ENCODE results near the gene MBP.

MBP gene

GRCh38 chr18:77164763-77165485, 32.3 kb upstream of the MBP start:
- Histone ChIP-seq H3K4me3 (ENCODE audit: low read depth, low read length) (no peak overlapping the region), H3K27ac (no peak overlapping the region), H3K27me3 (replicated peaks) (no peaks in the 10 kb centered on the region), H3K36me3 (replicated peaks) (no peaks in the 10 kb centered on the region)
- TF ChIP-seq CTCF (IDR thresholded peaks at IDR 0.05; ENCODE audit: low read depth, low read length, missing control alignments): no peak
- no peak for DNase-seq
- in situ Hi-C loops (cut with HindIII; ENCODE audit: low pct_ligation_motif_present, low sequenced_read_pairs): no loop called here

GRCh38 chr18:77164026-77164425, 31.4 kb upstream of the MBP start:
- no peaks in the 10 kb centered on the region for H3K27me3 ChIP-seq (replicated peaks)
- TF ChIP-seq CTCF (IDR thresholded peaks at IDR 0.05; ENCODE audit: low read depth, low read length, missing control alignments): no peak
- no peak overlapping the region for H3K27ac ChIP-seq
- no peak for DNase-seq
- in situ Hi-C loops (cut with HindIII; ENCODE audit: low pct_ligation_motif_present, low sequenced_read_pairs): no loop called here
- H3K36me3 ChIP-seq (replicated peaks): no peaks in the 10 kb centered on the region
- no peak overlapping the region for H3K4me3 ChIP-seq (ENCODE audit: low read depth, low read length)

GRCh38 chr18:77162580-77162979, 30.0 kb upstream of the MBP start:
- TF ChIP-seq CTCF (IDR thresholded peaks at IDR 0.05; ENCODE audit: low read depth, low read length, missing control alignments): no peak
- DNase-seq: no peak
- in situ Hi-C loops (cut with HindIII; ENCODE audit: low pct_ligation_motif_present, low sequenced_read_pairs): no loop called here
- Histone ChIP-seq H3K36me3 (replicated peaks) (no peaks in the 10 kb centered on the region), H3K4me3 (ENCODE audit: low read depth, low read length) (no peak overlapping the region), H3K27me3 (replicated peaks) (no peaks in the 10 kb centered on the region), H3K27ac (no peak overlapping the region)

- Histone ChIP-seq H3K27ac (no peak overlapping the region), H3K36me3 (replicated peaks) (no peaks in the 10 kb centered on the region), H3K27me3 (replicated peaks) (no peaks in the 10 kb centered on the region), H3K4me3 (ENCODE audit: low read depth, low read length) (no peak overlapping the region)
- in situ Hi-C loops (cut with HindIII; ENCODE audit: low pct_ligation_motif_present, low sequenced_read_pairs): no loop called here
- TF ChIP-seq CTCF (IDR thresholded peaks at IDR 0.05; ENCODE audit: low read depth, low read length, missing control alignments): no peak
- DNase-seq: no peak
These were observed 29.4 kb upstream of the MBP start for GRCh38 chr18:77161961-77162360.

- no peaks in the 10 kb centered on the region for H3K36me3 ChIP-seq (replicated peaks)
- TF ChIP-seq CTCF (IDR thresholded peaks at IDR 0.05; ENCODE audit: low read depth, low read length, missing control alignments): no peak
- H3K27ac ChIP-seq: no peak overlapping the region
- H3K4me3 ChIP-seq (ENCODE audit: low read depth, low read length): no peak overlapping the region
- in situ Hi-C loops (cut with HindIII; ENCODE audit: low pct_ligation_motif_present, low sequenced_read_pairs): no loop called here
- DNase-seq: no peak
- H3K27me3 ChIP-seq (replicated peaks): no peaks in the 10 kb centered on the region
These were observed 28.8 kb upstream of the MBP start for GRCh38 chr18:77161383-77161782.

- Histone ChIP-seq H3K36me3 (replicated peaks) (no peaks in the 10 kb centered on the region), H3K4me3 (ENCODE audit: low read depth, low read length) (no peak overlapping the region)
- in situ Hi-C loops (cut with HindIII; ENCODE audit: low pct_ligation_motif_present, low sequenced_read_pairs): no loop called here
These were observed 27.9 kb upstream of the MBP start for GRCh38 chr18:77160515-77160914.

More at GRCh38 chr18:77160515-77160914, 27.9 kb upstream of the MBP start:
- Histone ChIP-seq H3K27ac (no peak overlapping the region), H3K27me3 (replicated peaks) (no peaks in the 10 kb centered on the region)
- no peak for TF ChIP-seq CTCF (IDR thresholded peaks at IDR 0.05; ENCODE audit: low read depth, low read length, missing control alignments)
- no peak for DNase-seq

All from brain microvascular endothelial cell (primary cell).